T-helper 9 cell (primary cell): ENCODE data around the gene CACHD1.

Experiments used
- DNase-seq: peaks from one replicate; pipeline ENCODE4 v3.0.0-alpha.2; 2020

CACHD1 gene

GRCh38 chr1:64474133-64474532, 4.2 kb downstream of the CACHD1 start:
- DNase-seq: no peak

- no peak for DNase-seq
Measured at GRCh38 chr1:64474665-64475439, 4.9 kb downstream of the CACHD1 start.

- DNase-seq: no peak
Measured at GRCh38 chr1:64476251-64476952, 6.5 kb downstream of the CACHD1 start.

GRCh38 chr1:64478594-64479470, 8.9 kb downstream of the CACHD1 start:
- DNase-seq: no peak

GRCh38 chr1:64479874-64480273, 9.9 kb downstream of the CACHD1 start:
- no peak for DNase-seq

- no peak for DNase-seq
Measured at GRCh38 chr1:64480999-64481772, 11.3 kb downstream of the CACHD1 start.

GRCh38 chr1:64482128-64482527, 12.2 kb downstream of the CACHD1 start:
- DNase-seq: no peak

- DNase-seq: no peak
Measured at GRCh38 chr1:64482720-64483119, 12.8 kb downstream of the CACHD1 start.

- DNase-seq: no peak
Measured at GRCh38 chr1:64483731-64484414, 13.9 kb downstream of the CACHD1 start.

GRCh38 chr1:64484651-64485050, 14.7 kb downstream of the CACHD1 start:
- no peak for DNase-seq

- no peak for DNase-seq
Measured at GRCh38 chr1:64486193-64486592, 16.3 kb downstream of the CACHD1 start.

- DNase-seq: no peak
Measured at GRCh38 chr1:64487061-64487460, 17.1 kb downstream of the CACHD1 start.

- DNase-seq: no peak
Measured at GRCh38 chr1:64488862-64489261, 18.9 kb downstream of the CACHD1 start.

GRCh38 chr1:64489707-64490106, 19.8 kb downstream of the CACHD1 start:
- DNase-seq: no peak

GRCh38 chr1:64490213-64490818, 20.4 kb downstream of the CACHD1 start:
- DNase-seq: no peak

GRCh38 chr1:64492424-64492823, 22.5 kb downstream of the CACHD1 start:
- DNase-seq: no peak

- no peak for DNase-seq
Measured at GRCh38 chr1:64493831-64494230, 23.9 kb downstream of the CACHD1 start.

- no peak for DNase-seq
Measured at GRCh38 chr1:64494659-64495058, 24.7 kb downstream of the CACHD1 start.

- no peak for DNase-seq
Measured at GRCh38 chr1:64495878-64496277, 25.9 kb downstream of the CACHD1 start.

- no peak for DNase-seq
Measured at GRCh38 chr1:64496606-64497005, 26.7 kb downstream of the CACHD1 start.

GRCh38 chr1:64497088-64497883, 27.4 kb downstream of the CACHD1 start:
- DNase-seq: no peak
